Liver (tissue), 9 donors: Measurements from ENCODE around the gene PRR16. TPM values are rescaled to one million over a fixed set of nuclear protein-coding genes. Genes with fewer than 3 reads are reported as not detected.

Source experiments
- DNase-seq: peaks from one replicate; pipeline ENCODE4 v3.0.0-alpha.2; 2017; ENCODE audit warnings: low spot score
- H3K27ac ChIP-seq, 2 donors: one replicate each; pipeline ENCODE4 v1.7.0; 2013; ENCODE audit warnings: inconsistent platforms in 2 of 2, low read length in 2 of 2, control low read depth in 1 of 2, low read depth in 1 of 2, mild to moderate bottlenecking in 1 of 2
- H3K27me3 ChIP-seq, 4 donors: one replicate each; pipeline versions ENCODE4 v1.6.1 to v1.7.0; 2013; ENCODE audit warnings: low read length in 3 of 4, inconsistent platforms in 1 of 4, mild to moderate bottlenecking in 1 of 4, moderate library complexity in 1 of 4; ENCODE audit not compliant: control insufficient read depth in 4 of 4, insufficient read depth in 4 of 4
- H3K36me3 ChIP-seq, 4 donors: one replicate each; pipeline versions ENCODE4 v1.6.1 to v1.7.0; 2013; ENCODE audit warnings: low read length in 3 of 4, mild to moderate bottlenecking in 3 of 4, low read depth in 1 of 4, moderate library complexity in 1 of 4; ENCODE audit not compliant: control insufficient read depth in 4 of 4, insufficient read depth in 3 of 4
- H3K4me1 ChIP-seq, 4 donors: one replicate each; pipeline versions ENCODE4 v1.6.1 to v1.7.0; 2013; ENCODE audit warnings: low read length in 3 of 4, mild to moderate bottlenecking in 3 of 4, moderate library complexity in 1 of 4; ENCODE audit not compliant: control insufficient read depth in 4 of 4, insufficient read depth in 4 of 4
- H3K4me3 ChIP-seq, 3 donors: one replicate each; pipeline versions ENCODE4 v1.6.1 to v1.7.0; 2013; ENCODE audit warnings: low read length in 3 of 3, control low read depth in 1 of 3, low read depth in 1 of 3, mild to moderate bottlenecking in 1 of 3
- H3K9ac ChIP-seq, 2 donors: one replicate each; pipeline ENCODE4 v1.7.0; 2013; ENCODE audit warnings: low read length in 2 of 2, mild to moderate bottlenecking in 2 of 2, moderate library complexity in 2 of 2, control low read depth in 1 of 2, low read depth in 1 of 2
- H3K9me3 ChIP-seq, 4 donors: one replicate each; pipeline versions ENCODE4 v1.6.1 to v1.7.0; 2013; ENCODE audit warnings: low read length in 3 of 4; ENCODE audit not compliant: control insufficient read depth in 4 of 4
- EGR1 ChIP-seq, 2 donors: IDR thresholded peaks; 2 replicates each; pipeline ENCODE4 v1.6.1; 2016 to 2018; ENCODE audit warnings: antibody characterized with exemption in 2 of 2, low read depth in 2 of 2
- FOXA2 ChIP-seq: IDR thresholded peaks from 2 replicates; pipeline ENCODE4 v1.6.1; 2016; ENCODE audit warnings: antibody characterized with exemption
- GABPA ChIP-seq, 2 donors: IDR thresholded peaks in 1 of 2; conservative IDR thresholded peaks in 1 of 2; 2 replicates each; pipeline ENCODE4 v1.6.1; 2016; ENCODE audit warnings: antibody characterized with exemption in 2 of 2, mild to moderate bottlenecking in 1 of 2, moderate library complexity in 1 of 2
- HNF4A ChIP-seq, 2 donors: conservative IDR thresholded peaks; 2 replicates each; pipeline ENCODE4 v1.6.1; 2016; ENCODE audit warnings: antibody characterized with exemption in 2 of 2, mild to moderate bottlenecking in 2 of 2
- HNF4G ChIP-seq: IDR thresholded peaks from 2 replicates; pipeline ENCODE4 v1.6.1; 2016; ENCODE audit warnings: antibody characterized with exemption
- JUND ChIP-seq, 2 donors: IDR thresholded peaks; 2 replicates each; pipeline ENCODE4 v1.6.1; 2016; ENCODE audit warnings: antibody characterized with exemption in 2 of 2
- NR2F2 ChIP-seq: IDR thresholded peaks from 2 replicates; pipeline ENCODE4 v1.6.1; 2016; ENCODE audit warnings: antibody characterized with exemption
- RXRA ChIP-seq, 2 donors: IDR thresholded peaks; 2 replicates each; pipeline ENCODE4 v1.6.1; 2017 to 2018; ENCODE audit warnings: antibody characterized with exemption in 2 of 2, mild to moderate bottlenecking in 1 of 2
- SP1 ChIP-seq: IDR thresholded peaks from 2 replicates; pipeline ENCODE4 v1.6.1; 2018; ENCODE audit warnings: antibody characterized with exemption, mild to moderate bottlenecking
- TAF1 ChIP-seq: conservative IDR thresholded peaks from 2 replicates; pipeline ENCODE4 v1.6.1; 2016; ENCODE audit warnings: antibody characterized with exemption, mild to moderate bottlenecking
- YY1 ChIP-seq: IDR thresholded peaks from 2 replicates; pipeline ENCODE4 v1.6.1; 2016; ENCODE audit warnings: antibody characterized with exemption, mild to moderate bottlenecking
- WGBS: extraction: QIAGEN DNeasy Blood & Tissue Kit; methylation state at CpG from one replicate; pipeline ENCODE4 v1.1.7; 2013; 5-methylcytosine and 5-hydroxymethylcytosine counted together
- polyA plus RNA-seq, 2 donors: library from polyadenylated mRNA; stranded (reverse) in 1 of 2; unstranded in 1 of 2; fragments of 200-250 nt in 1 of 2; fragments of >200 nt in 1 of 2; fragmentation: Nextera tagmentation in 1 of 2; extraction: Ambion mirVana in 1 of 2; gene quantifications; one replicate each; pipeline versions ENCODE4 v1.2.1 to v1.2.3, GENCODE V29; 2013 to 2015
- total RNA-seq, 2 donors: library from RNA; depleted of rRNA; stranded (reverse); fragments of >200 nt; gene quantifications; one replicate each; pipeline ENCODE4 v1.2.3, GENCODE V29; 2014
- TF ChIP-seq, protein P1 (sequence below): IDR thresholded peaks from 2 replicates; pipeline ENCODE4 v1.6.1; 2016; ENCODE audit warnings: antibody characterized with exemption, mild to moderate bottlenecking
- TF ChIP-seq, protein P2 (sequence below): IDR thresholded peaks from 2 replicates; pipeline ENCODE4 v1.6.1; 2016; ENCODE audit warnings: antibody characterized with exemption
- TF ChIP-seq, protein P3 (sequence below): IDR thresholded peaks from 2 replicates; pipeline ENCODE4 v1.6.1; 2016; ENCODE audit warnings: antibody characterized with exemption
- TF ChIP-seq, protein P4 (sequence below): fragments of 150-350 bp; IDR thresholded peaks from 2 replicates; pipeline ENCODE4 v1.5.1; 2017; ENCODE audit warnings: improper control_type of control experiment, low read depth, low read length; ENCODE audit not compliant: missing input control
- TF ChIP-seq, protein P5 (sequence below): IDR thresholded peaks from 2 replicates; pipeline ENCODE4 v1.6.1; 2016; ENCODE audit warnings: antibody characterized with exemption
- donor health status: healthy.
- donor health status: healthy.
- donor health status: healthy.
- donor health status: healthy.
- donor health status: healthy.

PRR16 gene
- total and polyA plus RNA-seq, 4 donors: 0.14 to 0.42 (median 0.21) TPM

DNA sequence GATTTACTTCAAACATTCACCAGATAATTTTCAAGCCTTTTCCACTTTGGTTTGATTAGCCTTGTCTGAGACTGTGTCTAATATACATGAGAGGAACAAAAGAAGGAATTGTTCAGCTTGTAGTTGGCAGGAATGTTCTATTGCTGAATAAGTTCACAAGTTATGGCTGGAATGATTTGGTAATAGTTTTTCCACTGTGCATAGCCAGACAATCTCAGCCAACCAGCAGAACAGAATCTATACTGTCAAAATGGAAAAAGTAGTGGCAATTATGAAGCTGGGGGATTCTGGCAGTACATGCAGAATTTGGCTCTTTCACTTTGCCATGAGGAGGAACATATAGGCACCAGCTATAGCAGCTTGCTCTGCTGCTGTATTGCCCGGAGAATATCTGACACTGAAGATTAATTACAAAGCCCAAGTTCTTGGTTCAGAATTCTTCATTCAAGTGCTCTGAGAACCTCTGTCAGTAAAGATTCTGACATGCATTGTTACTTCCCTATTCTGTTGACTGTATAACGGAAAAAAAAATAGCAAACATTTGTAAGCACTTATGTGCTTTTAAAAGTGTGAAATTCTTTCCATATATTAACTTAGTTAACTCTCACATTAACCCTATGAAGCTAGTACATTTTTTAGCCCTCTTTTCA, 150.6 kb downstream of the PRR16 start:
- Histone ChIP-seq H3K4me3 (no peak overlapping the region), H3K27me3 (no peaks in the 10 kb centered on the region), H3K9me3 (peaks cover 0 to 3% (median 0%) of the 10 kb centered on the region in 4 donors), H3K4me1 (no peaks in the 10 kb centered on the region), H3K9ac (no peak overlapping the region), H3K36me3 (no peaks in the 10 kb centered on the region), H3K27ac (no peak overlapping the region)
- WGBS: 43% methylated on average over 2 of the region's 2 CpGs
- TF ChIP-seq, protein P1, sequence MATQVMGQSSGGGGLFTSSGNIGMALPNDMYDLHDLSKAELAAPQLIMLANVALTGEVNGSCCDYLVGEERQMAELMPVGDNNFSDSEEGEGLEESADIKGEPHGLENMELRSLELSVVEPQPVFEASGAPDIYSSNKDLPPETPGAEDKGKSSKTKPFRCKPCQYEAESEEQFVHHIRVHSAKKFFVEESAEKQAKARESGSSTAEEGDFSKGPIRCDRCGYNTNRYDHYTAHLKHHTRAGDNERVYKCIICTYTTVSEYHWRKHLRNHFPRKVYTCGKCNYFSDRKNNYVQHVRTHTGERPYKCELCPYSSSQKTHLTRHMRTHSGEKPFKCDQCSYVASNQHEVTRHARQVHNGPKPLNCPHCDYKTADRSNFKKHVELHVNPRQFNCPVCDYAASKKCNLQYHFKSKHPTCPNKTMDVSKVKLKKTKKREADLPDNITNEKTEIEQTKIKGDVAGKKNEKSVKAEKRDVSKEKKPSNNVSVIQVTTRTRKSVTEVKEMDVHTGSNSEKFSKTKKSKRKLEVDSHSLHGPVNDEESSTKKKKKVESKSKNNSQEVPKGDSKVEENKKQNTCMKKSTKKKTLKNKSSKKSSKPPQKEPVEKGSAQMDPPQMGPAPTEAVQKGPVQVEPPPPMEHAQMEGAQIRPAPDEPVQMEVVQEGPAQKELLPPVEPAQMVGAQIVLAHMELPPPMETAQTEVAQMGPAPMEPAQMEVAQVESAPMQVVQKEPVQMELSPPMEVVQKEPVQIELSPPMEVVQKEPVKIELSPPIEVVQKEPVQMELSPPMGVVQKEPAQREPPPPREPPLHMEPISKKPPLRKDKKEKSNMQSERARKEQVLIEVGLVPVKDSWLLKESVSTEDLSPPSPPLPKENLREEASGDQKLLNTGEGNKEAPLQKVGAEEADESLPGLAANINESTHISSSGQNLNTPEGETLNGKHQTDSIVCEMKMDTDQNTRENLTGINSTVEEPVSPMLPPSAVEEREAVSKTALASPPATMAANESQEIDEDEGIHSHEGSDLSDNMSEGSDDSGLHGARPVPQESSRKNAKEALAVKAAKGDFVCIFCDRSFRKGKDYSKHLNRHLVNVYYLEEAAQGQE: no peak
- TF ChIP-seq FOXA2: no peak
- TF ChIP-seq, protein P2, sequence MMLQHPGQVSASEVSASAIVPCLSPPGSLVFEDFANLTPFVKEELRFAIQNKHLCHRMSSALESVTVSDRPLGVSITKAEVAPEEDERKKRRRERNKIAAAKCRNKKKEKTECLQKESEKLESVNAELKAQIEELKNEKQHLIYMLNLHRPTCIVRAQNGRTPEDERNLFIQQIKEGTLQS: no peak
- no peak for TF ChIP-seq JUND (IDR thresholded peaks at IDR 0.05)
- DNase-seq: no peak

DNA sequence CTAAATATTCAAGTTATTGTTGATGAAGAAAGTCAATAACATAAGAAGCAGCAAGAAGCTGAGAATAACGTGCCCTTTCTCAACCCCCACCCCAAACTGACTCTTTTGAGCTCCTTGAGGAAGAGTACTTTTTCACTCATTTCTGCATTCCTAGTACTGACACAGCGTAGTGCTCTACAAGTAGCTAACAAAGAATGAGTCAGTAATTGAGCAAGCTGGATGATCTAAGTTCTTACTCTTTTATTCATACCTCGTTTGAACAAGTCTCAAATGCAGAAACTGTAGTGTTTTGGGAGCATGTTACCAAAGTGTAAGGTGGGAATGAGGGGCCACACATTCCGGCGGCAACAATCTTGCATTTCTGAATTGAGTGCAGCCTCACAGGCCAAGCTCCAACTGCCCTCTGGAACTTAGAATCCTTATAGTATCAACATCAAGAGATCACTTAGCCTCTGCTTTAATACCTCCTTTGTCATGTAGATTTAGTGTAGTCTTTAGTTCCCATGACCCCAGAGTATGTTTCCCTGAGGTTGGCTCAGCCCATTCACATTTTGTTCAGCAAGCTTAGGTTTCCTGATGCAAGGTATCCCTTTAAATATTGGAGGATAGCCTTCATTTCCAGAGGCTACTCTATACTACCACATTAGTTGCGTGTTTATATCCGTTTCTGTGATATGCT, 152.0 kb downstream of the PRR16 start:
- TF ChIP-seq YY1 (no peak), NR2F2 (no peak), GABPA (IDR thresholded peaks at IDR 0.05 in 1 of 2, conservative IDR thresholded peaks at IDR 0.05 in 1 of 2) (no peak), TAF1 (no peak), HNF4G (no peak), JUND (IDR thresholded peaks at IDR 0.05) (no peak), SP1 (no peak), RXRA (IDR thresholded peaks at IDR 0.05) (no peak), HNF4A (conservative IDR thresholded peaks at IDR 0.05) (no peak), EGR1 (IDR thresholded peaks at IDR 0.05; ENCODE audit: low read depth in 2 of 2) (no peak)
- TF ChIP-seq, protein P3, sequence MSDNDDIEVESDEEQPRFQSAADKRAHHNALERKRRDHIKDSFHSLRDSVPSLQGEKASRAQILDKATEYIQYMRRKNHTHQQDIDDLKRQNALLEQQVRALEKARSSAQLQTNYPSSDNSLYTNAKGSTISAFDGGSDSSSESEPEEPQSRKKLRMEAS: no peak
- TF ChIP-seq, protein P1: no peak
- TF ChIP-seq, protein P2: no peak
- TF ChIP-seq, protein P4, sequence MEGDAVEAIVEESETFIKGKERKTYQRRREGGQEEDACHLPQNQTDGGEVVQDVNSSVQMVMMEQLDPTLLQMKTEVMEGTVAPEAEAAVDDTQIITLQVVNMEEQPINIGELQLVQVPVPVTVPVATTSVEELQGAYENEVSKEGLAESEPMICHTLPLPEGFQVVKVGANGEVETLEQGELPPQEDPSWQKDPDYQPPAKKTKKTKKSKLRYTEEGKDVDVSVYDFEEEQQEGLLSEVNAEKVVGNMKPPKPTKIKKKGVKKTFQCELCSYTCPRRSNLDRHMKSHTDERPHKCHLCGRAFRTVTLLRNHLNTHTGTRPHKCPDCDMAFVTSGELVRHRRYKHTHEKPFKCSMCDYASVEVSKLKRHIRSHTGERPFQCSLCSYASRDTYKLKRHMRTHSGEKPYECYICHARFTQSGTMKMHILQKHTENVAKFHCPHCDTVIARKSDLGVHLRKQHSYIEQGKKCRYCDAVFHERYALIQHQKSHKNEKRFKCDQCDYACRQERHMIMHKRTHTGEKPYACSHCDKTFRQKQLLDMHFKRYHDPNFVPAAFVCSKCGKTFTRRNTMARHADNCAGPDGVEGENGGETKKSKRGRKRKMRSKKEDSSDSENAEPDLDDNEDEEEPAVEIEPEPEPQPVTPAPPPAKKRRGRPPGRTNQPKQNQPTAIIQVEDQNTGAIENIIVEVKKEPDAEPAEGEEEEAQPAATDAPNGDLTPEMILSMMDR: no peak
- TF ChIP-seq, protein P5, sequence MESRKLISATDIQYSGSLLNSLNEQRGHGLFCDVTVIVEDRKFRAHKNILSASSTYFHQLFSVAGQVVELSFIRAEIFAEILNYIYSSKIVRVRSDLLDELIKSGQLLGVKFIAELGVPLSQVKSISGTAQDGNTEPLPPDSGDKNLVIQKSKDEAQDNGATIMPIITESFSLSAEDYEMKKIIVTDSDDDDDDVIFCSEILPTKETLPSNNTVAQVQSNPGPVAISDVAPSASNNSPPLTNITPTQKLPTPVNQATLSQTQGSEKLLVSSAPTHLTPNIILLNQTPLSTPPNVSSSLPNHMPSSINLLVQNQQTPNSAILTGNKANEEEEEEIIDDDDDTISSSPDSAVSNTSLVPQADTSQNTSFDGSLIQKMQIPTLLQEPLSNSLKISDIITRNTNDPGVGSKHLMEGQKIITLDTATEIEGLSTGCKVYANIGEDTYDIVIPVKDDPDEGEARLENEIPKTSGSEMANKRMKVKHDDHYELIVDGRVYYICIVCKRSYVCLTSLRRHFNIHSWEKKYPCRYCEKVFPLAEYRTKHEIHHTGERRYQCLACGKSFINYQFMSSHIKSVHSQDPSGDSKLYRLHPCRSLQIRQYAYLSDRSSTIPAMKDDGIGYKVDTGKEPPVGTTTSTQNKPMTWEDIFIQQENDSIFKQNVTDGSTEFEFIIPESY: no peak
- 68% methylated on average over 7 of the region's 7 CpGs for WGBS

More for the DNA sequence above, 152.0 kb downstream of the PRR16 start:
- no peak overlapping the region for H3K27ac ChIP-seq
- H3K4me1 ChIP-seq: no peaks in the 10 kb centered on the region
- no peak overlapping the region for H3K9ac ChIP-seq
- H3K4me3 ChIP-seq: no peak overlapping the region
- no peaks in the 10 kb centered on the region for H3K27me3 ChIP-seq
- H3K9me3 ChIP-seq: peaks cover 0 to 2% (median 0%) of the 10 kb centered on the region in 4 donors
- no peaks in the 10 kb centered on the region for H3K36me3 ChIP-seq
- no peak for DNase-seq
